K562 (cell line): ENCODE data around the gene LAMB1. TPM values are rescaled to one million over a fixed set of nuclear protein-coding genes. Genes with fewer than 3 reads are reported as not detected.

Experiments used
- TAF7 ChIP-seq: fragments of 450-650 bp; IDR thresholded peaks from 2 replicates; pipeline ENCODE4 v1.6.1; 2016; ENCODE audit warnings: missing genetic modification characterization, missing compliant biosample characterization
- ZBTB49 ChIP-seq: sonication (generic); formaldehyde crosslinking; IDR thresholded peaks from 2 replicates; pipeline ENCODE4 v1.8.0; 2022; ENCODE audit warnings: missing genetic modification reagents, mild to moderate bottlenecking, borderline replicate concordance
- ZNF512 ChIP-seq: IDR thresholded peaks from 2 replicates; pipeline ENCODE4 v1.6.1; 2016; ENCODE audit warnings: missing genetic modification characterization, missing compliant biosample characterization
- ZNF518B ChIP-seq: fragments of 250-450 bp; sonication (Bioruptor Pico); IDR thresholded peaks from 2 replicates; pipeline ENCODE4 v1.5.0; 2021; ENCODE audit warnings: mild to moderate bottlenecking, moderate library complexity
- ZNF764 ChIP-seq: fragments of 250-450 bp; sonication (Bioruptor Pico); IDR thresholded peaks from 2 replicates; pipeline ENCODE4 v1.4.0; 2020; ENCODE audit warnings: low read depth, mild to moderate bottlenecking, moderate library complexity
- polyA plus RNA-seq, 8 experiments: library from polyadenylated mRNA; depleted of rRNA in 4 of 8; stranded (reverse) in 5 of 8; unstranded in 3 of 8; fragments of >200 nt; fragmentation: Nextera tagmentation in 2 of 8; fragmentation: Illumina TruSeq in 1 of 8; extraction: Ambion mirVana in 2 of 8; extraction: Trizol in 1 of 8; gene quantifications; 2 replicates each; pipeline versions ENCODE4 v1.2.1 to v1.2.3, GENCODE V29; 2011 to 2014; ENCODE audit warnings: inconsistent platforms in 1 of 8, missing spikeins in 1 of 8
- total RNA-seq, 7 experiments: library from RNA; depleted of rRNA in 6 of 7; stranded (reverse); fragments of >200 nt in 6 of 7; fragmentation: Illumina TruSeq in 2 of 7; extraction: Trizol in 2 of 7; gene quantifications; 2 replicates each; pipeline versions ENCODE4 v1.2.1 to v1.2.3, GENCODE V29; 2011 to 2021; ENCODE audit warnings: low replicate concordance in 1 of 7
- TF ChIP-seq, protein P1 (sequence below), 2 experiments: fragments of 450-650 bp in 1 of 2; sonication (generic) in 1 of 2; formaldehyde crosslinking in 1 of 2; IDR thresholded peaks; 2 replicates each; pipeline versions ENCODE4 v1.7.1 to v1.9.0; 2016 to 2022; ENCODE audit warnings: inconsistent platforms in 1 of 2, mild to moderate bottlenecking in 1 of 2, missing genetic modification reagents in 1 of 2

The LAMB1 gene
- total and polyA plus RNA-seq, 9 of the 15 experiments (the other 6 are each of a cell fraction or from before 2014, with no cell fraction given): 6.0 to 17.7 (median 12.3) TPM

- TF ChIP-seq, protein P1, sequence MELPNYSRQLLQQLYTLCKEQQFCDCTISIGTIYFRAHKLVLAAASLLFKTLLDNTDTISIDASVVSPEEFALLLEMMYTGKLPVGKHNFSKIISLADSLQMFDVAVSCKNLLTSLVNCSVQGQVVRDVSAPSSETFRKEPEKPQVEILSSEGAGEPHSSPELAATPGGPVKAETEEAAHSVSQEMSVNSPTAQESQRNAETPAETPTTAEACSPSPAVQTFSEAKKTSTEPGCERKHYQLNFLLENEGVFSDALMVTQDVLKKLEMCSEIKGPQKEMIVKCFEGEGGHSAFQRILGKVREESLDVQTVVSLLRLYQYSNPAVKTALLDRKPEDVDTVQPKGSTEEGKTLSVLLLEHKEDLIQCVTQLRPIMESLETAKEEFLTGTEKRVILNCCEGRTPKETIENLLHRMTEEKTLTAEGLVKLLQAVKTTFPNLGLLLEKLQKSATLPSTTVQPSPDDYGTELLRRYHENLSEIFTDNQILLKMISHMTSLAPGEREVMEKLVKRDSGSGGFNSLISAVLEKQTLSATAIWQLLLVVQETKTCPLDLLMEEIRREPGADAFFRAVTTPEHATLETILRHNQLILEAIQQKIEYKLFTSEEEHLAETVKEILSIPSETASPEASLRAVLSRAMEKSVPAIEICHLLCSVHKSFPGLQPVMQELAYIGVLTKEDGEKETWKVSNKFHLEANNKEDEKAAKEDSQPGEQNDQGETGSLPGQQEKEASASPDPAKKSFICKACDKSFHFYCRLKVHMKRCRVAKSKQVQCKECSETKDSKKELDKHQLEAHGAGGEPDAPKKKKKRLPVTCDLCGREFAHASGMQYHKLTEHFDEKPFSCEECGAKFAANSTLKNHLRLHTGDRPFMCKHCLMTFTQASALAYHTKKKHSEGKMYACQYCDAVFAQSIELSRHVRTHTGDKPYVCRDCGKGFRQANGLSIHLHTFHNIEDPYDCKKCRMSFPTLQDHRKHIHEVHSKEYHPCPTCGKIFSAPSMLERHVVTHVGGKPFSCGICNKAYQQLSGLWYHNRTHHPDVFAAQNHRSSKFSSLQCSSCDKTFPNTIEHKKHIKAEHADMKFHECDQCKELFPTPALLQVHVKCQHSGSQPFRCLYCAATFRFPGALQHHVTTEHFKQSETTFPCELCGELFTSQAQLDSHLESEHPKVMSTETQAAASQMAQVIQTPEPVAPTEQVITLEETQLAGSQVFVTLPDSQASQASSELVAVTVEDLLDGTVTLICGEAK (IDR thresholded peaks at IDR 0.05): no peak
- TF ChIP-seq, protein P1 (CRISPR knock-in tag; IDR thresholded peaks at IDR 0.05): no peak
- TF ChIP-seq TAF7 (tag) (no peak), ZNF512 (tag) (no peak), ZNF764 (no peak), ZBTB49 (CRISPR knock-in tag) (no peak), ZNF518B (CRISPR knock-in tag) (no peak)
Measured at GRCh38 chr7:107878636-107879035, 124.3 kb downstream of the LAMB1 start (continued).
